C4-2B (cell line): ENCODE results near the gene NIFK.

Experiments
- CTCF ChIP-seq: fragments of 450-650 bp; conservative IDR thresholded peaks from 2 replicates; pipeline ENCODE4 v1.5.1; 2017; ENCODE audit warnings: mild to moderate bottlenecking
- ZFX ChIP-seq: fragments of 450-650 bp; IDR thresholded peaks from 2 replicates; pipeline ENCODE4 v1.6.1; 2017

GRCh38 chr2:121768143-121768755, 31.6 kb upstream of the NIFK start:
- TF ChIP-seq CTCF = no peak
- TF ChIP-seq ZFX = no peak
